ENCODE measurements around the gene GRAMD4. TPM values are rescaled to one million over a fixed set of nuclear protein-coding genes. Genes with fewer than 3 reads are reported as not detected.

The GRAMD4 gene
- total and polyA plus RNA-seq, 10 of the 15 experiments (the other 5 are each of a cell fraction or from before 2014, with no cell fraction given): 0.21 to 45.5 (median 10.6) TPM

GRCh38 chr22:46676479-46676878, 56.3 kb downstream of the GRAMD4 start:
- DNase-seq (ENCODE audit: low read depth, low spot score) (no peak), FAIRE-seq (no peak), ATAC-seq (no peak)
- Histone ChIP-seq H3K36me3 (ENCODE audit: control insufficient read depth in 2 of 2, insufficient read depth in 2 of 2, low read length in 1 of 2) (peaks cover 0 to 7% of the 10 kb centered on the region in 2 experiments; a peak in 3 of 4 replicates), H3K4me2 (ENCODE audit: control insufficient read depth, insufficient read depth) (no peak overlapping the region), H3K9ac (ENCODE audit: control insufficient read depth, insufficient read depth, low read length) (no peak overlapping the region), H3K79me2 (ENCODE audit: control insufficient read depth, insufficient read depth, low read length) (no peaks in the 10 kb centered on the region), H3K4me1 (ENCODE audit: control insufficient read depth, insufficient read depth, low read length) (peaks cover 8% of the 10 kb centered on the region), H3K9me3 (replicated peaks; ENCODE audit: control insufficient read depth, insufficient read depth, low read length) (no peaks in the 10 kb centered on the region), H4K20me1 (ENCODE audit: control insufficient read depth, insufficient read depth) (no peaks in the 10 kb centered on the region), H3K27me3 (replicated peaks in 1 of 2; ENCODE audit: control insufficient read depth in 2 of 2, insufficient read depth in 2 of 2, low read length in 1 of 2) (no peaks in the 10 kb centered on the region), H3K4me3 (no peak overlapping the region), H2AFZ (ENCODE audit: control insufficient read depth, low read depth, low read length) (no peak overlapping the region), H3K27ac (ENCODE audit: control insufficient read depth, insufficient read depth) (no peak overlapping the region)
- ChIA-PET CTCF (interaction anchor here (1.5 kb wide), 1 partner anchor 112 kb away, joined by 5 read pairs; no protein-coding TSS in a partner anchor), POLR2A (no interaction called here), SMC1A (ENCODE audit: uncharacterized antibody, unreplicated experiment) (no interaction called here), RAD21 (ENCODE audit: unreplicated experiment) (no interaction called here)
- intact Hi-C loops (cut with micrococcal nuclease; ENCODE audit: unreplicated experiment): no loop called here
- 72% methylated on average over 15 of the region's 15 CpGs for WGBS (ENCODE audit: insufficient coverage, insufficient replicate concordance, low lambda C conversion rate, missing lambda C conversion rate)
- BruUV-seq (replicated peaks): no TSS peak
- in situ Hi-C loops (cut with MboI): no loop called here
- TF ChIP-seq YY1 (IDR thresholded peaks at IDR 0.05; ENCODE audit: low read depth, low read length): no peak
- no peak for TF ChIP-seq RBBP5 (conservative IDR thresholded peaks at IDR 0.05)
- TF ChIP-seq ZZZ3 (IDR thresholded peaks at IDR 0.05; ENCODE audit: control insufficient read depth, insufficient read length, low read depth): no peak
- TF ChIP-seq USF1 (IDR thresholded peaks at IDR 0.05; ENCODE audit: borderline replicate concordance, extremely low read length, insufficient read depth, low read depth, low read length): no peak
- no peak for TF ChIP-seq BCLAF1 (IDR thresholded peaks at IDR 0.05)
- TF ChIP-seq SUPT20H (IDR thresholded peaks at IDR 0.05; ENCODE audit: borderline replicate concordance, control insufficient read depth, low read depth, low read length): no peak
- no peak for TF ChIP-seq MEF2A (IDR thresholded peaks at IDR 0.05; ENCODE audit: insufficient read depth, low read depth, low read length)
- no peak for TF ChIP-seq SKIL (IDR thresholded peaks at IDR 0.05; ENCODE audit: low read depth, poor library complexity, severe bottlenecking)
- TF ChIP-seq, protein P1, sequence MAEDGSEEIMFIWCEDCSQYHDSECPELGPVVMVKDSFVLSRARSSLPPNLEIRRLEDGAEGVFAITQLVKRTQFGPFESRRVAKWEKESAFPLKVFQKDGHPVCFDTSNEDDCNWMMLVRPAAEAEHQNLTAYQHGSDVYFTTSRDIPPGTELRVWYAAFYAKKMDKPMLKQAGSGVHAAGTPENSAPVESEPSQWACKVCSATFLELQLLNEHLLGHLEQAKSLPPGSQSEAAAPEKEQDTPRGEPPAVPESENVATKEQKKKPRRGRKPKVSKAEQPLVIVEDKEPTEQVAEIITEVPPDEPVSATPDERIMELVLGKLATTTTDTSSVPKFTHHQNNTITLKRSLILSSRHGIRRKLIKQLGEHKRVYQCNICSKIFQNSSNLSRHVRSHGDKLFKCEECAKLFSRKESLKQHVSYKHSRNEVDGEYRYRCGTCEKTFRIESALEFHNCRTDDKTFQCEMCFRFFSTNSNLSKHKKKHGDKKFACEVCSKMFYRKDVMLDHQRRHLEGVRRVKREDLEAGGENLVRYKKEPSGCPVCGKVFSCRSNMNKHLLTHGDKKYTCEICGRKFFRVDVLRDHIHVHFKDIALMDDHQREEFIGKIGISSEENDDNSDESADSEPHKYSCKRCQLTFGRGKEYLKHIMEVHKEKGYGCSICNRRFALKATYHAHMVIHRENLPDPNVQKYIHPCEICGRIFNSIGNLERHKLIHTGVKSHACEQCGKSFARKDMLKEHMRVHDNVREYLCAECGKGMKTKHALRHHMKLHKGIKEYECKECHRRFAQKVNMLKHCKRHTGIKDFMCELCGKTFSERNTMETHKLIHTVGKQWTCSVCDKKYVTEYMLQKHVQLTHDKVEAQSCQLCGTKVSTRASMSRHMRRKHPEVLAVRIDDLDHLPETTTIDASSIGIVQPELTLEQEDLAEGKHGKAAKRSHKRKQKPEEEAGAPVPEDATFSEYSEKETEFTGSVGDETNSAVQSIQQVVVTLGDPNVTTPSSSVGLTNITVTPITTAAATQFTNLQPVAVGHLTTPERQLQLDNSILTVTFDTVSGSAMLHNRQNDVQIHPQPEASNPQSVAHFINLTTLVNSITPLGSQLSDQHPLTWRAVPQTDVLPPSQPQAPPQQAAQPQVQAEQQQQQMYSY (CRISPR knock-in tag; IDR thresholded peaks at IDR 0.05): no peak
- no peak for TF ChIP-seq PAX5 (IDR thresholded peaks at IDR 0.05; ENCODE audit: borderline replicate concordance, low read depth, low read length)
- TF ChIP-seq EED (IDR thresholded peaks at IDR 0.05; ENCODE audit: low read depth): no peak
